Mucosa of descending colon (tissue), 3 donors: Measurements from ENCODE around the gene FOXB2. TPM values are rescaled to one million over a fixed set of nuclear protein-coding genes. Genes with fewer than 3 reads are reported as not detected.

Source experiments
- ATAC-seq: fragments of 200-7000 bp; cut with Tn5 transposase; one replicate; pipeline ENCODE4 v1.9.1; 2020; ENCODE audit warnings: mild to moderate bottlenecking, moderate library complexity
- DNase-seq, 3 donors: peaks; one replicate each; pipeline ENCODE4 v3.0.0-alpha.2; 2020
- H3K36me3 ChIP-seq: fragments of 200-600 bp; one replicate; pipeline ENCODE4 v1.8.0; 2021; ENCODE audit warnings: low read depth, mild to moderate bottlenecking
- H3K4me1 ChIP-seq: fragments of 200-600 bp; one replicate; pipeline ENCODE4 v1.8.0; 2021; ENCODE audit warnings: low read depth, mild to moderate bottlenecking
- H3K4me3 ChIP-seq: fragments of 200-600 bp; one replicate; pipeline ENCODE4 v1.8.0; 2021; ENCODE audit warnings: mild to moderate bottlenecking
- H3K9me3 ChIP-seq: fragments of 200-600 bp; one replicate; pipeline ENCODE4 v1.8.0; 2021; ENCODE audit warnings: mild to moderate bottlenecking
- intact Hi-C, 2 donors: fragments of 100-400 bp; cut with DNase I in 1 of 2; cut with micrococcal nuclease in 1 of 2; formaldehyde crosslinking; loops; one replicate each; pipeline versions ENCODE4 v1.11.0 to v1.11.1; 2022; cut with DNase I, micrococcal nuclease
- total RNA-seq, 3 donors: library from RNA; stranded (reverse); fragmentation: NEBNext Ultra II Directional in 2 of 3; extraction: Animal tissue kit (Norgen Biotek cat#: 25700) in 2 of 3; gene quantifications; one replicate each; pipeline versions ENCODE4 v1.2.1 to v1.2.4, GENCODE V29; 2021 to 2023
- TF ChIP-seq, protein P1 (sequence below): fragments of 200-600 bp; IDR thresholded peaks from one replicate; pipeline ENCODE4 v1.8.0; 2022; ENCODE audit warnings: antibody characterized with exemption, mild to moderate bottlenecking
- donor health status: DM: no; HTN: no; CAD: no; lungs with moderate emphysema.
- donor health status: DM: no; HTN: no; CAD: no.
- donor health status: DM: no; HTN: yes; CAD: no.

Gene FOXB2
- total RNA-seq, 3 donors from 2014 or later, result not detected

GRCh38 chr9:77021291-77021894, 1.9 kb downstream of the FOXB2 start:
- intact Hi-C loops, result no loop called here
- Histone ChIP-seq H3K4me3 (no peak overlapping the region), H3K4me1 (peaks cover 32% of the 10 kb centered on the region), H3K9me3 (no peaks in the 10 kb centered on the region), H3K36me3 (no peaks in the 10 kb centered on the region)
- TF ChIP-seq, protein P1, sequence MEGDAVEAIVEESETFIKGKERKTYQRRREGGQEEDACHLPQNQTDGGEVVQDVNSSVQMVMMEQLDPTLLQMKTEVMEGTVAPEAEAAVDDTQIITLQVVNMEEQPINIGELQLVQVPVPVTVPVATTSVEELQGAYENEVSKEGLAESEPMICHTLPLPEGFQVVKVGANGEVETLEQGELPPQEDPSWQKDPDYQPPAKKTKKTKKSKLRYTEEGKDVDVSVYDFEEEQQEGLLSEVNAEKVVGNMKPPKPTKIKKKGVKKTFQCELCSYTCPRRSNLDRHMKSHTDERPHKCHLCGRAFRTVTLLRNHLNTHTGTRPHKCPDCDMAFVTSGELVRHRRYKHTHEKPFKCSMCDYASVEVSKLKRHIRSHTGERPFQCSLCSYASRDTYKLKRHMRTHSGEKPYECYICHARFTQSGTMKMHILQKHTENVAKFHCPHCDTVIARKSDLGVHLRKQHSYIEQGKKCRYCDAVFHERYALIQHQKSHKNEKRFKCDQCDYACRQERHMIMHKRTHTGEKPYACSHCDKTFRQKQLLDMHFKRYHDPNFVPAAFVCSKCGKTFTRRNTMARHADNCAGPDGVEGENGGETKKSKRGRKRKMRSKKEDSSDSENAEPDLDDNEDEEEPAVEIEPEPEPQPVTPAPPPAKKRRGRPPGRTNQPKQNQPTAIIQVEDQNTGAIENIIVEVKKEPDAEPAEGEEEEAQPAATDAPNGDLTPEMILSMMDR, result no peak
- ATAC-seq (no peak), DNase-seq (no peak)

- TF ChIP-seq, protein P1, result no peak
- intact Hi-C loops, result no loop called here
- Histone ChIP-seq H3K4me3 (no peak overlapping the region), H3K4me1 (peaks cover 32% of the 10 kb centered on the region), H3K36me3 (no peaks in the 10 kb centered on the region), H3K9me3 (no peaks in the 10 kb centered on the region)
- ATAC-seq, result no peak
- no peak for DNase-seq
These were observed 2.7 kb downstream of the FOXB2 start for GRCh38 chr9:77021922-77022782.

DNA sequence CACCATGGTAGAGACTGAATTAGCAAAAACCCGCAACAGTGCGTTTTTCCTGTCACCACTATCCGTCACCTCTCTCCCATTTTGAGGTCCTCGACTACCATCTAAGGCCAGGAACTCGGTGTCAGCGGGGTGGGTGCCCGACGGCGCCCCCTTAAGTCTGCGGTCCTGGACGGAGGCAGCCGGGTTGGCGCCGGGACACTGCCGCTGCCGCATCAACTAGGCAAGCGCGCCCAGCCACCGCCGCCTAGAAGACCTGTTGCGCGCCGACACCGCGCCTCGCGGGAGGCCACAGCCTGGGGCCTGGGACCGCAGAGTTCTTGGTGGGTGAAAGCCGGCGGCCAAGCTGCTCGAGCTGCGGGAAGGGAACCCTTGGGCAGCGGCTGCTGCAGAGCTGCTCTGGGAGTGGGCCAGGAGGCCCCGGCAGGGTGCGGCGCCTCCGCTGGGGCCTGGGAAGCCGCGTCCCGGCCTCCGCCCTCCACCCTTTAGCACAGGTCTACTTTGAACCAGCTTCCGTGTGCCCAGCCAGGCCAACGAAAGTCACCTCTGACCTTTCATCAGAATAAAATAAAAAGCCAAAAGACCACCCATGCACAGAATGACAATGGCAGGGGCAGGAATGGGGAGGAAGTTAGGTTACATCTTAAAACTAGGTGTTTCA, 3.5 kb downstream of the FOXB2 start:
- peaks cover 32% of the 10 kb centered on the region for H3K4me1 ChIP-seq
- ATAC-seq (peak; percentile 41), DNase-seq (no peak)

GRCh38 chr9:77023726-77024125, 4.3 kb downstream of the FOXB2 start:
- intact Hi-C loops, result no loop called here
- TF ChIP-seq, protein P1, result no peak
- ATAC-seq (no peak), DNase-seq (no peak)
- Histone ChIP-seq H3K4me1 (peaks cover 25% of the 10 kb centered on the region), H3K36me3 (no peaks in the 10 kb centered on the region), H3K4me3 (no peak overlapping the region), H3K9me3 (no peaks in the 10 kb centered on the region)

More for the DNA sequence above, 3.5 kb downstream of the FOXB2 start:
- intact Hi-C loops, result no loop called here
- Histone ChIP-seq H3K36me3 (no peaks in the 10 kb centered on the region), H3K4me3 (no peak overlapping the region), H3K9me3 (no peaks in the 10 kb centered on the region)
- TF ChIP-seq, protein P1, result no peak

- no peaks in the 10 kb centered on the region for H3K36me3 ChIP-seq
- intact Hi-C loops, result no loop called here
- H3K4me1 ChIP-seq, result peaks cover 20% of the 10 kb centered on the region
- H3K4me3 ChIP-seq, result no peak overlapping the region
- DNase-seq (no peak), ATAC-seq (no peak)
- TF ChIP-seq, protein P1, result no peak
- H3K9me3 ChIP-seq, result no peaks in the 10 kb centered on the region
These were observed 5.5 kb downstream of the FOXB2 start for GRCh38 chr9:77024776-77025545.
